Endodermal cell (in vitro differentiated cells): Measurements from ENCODE around the gene STEAP1B. TPM values are rescaled to one million over a fixed set of nuclear protein-coding genes. Genes with fewer than 3 reads are reported as not detected.
"Not testable (repeated sequence)": the region's sequence is repeated elsewhere in the genome, so short reads cannot be mapped to it uniquely, and the experiment has no call there.

Experiments
- DNase-seq: peaks from one replicate; pipeline ENCODE4 v3.0.0-alpha.2; 2017
- H3K27ac ChIP-seq: 2 replicates; pipeline ENCODE4 v1.5.1; 2013; ENCODE audit warnings: mild to moderate bottlenecking, low read depth, low read length, moderate library complexity
- H3K27me3 ChIP-seq: 2 replicates; pipeline ENCODE4 v1.6.1; 2013; ENCODE audit warnings: mild to moderate bottlenecking, low read length, moderate library complexity; ENCODE audit not compliant: insufficient read depth, control insufficient read depth, poor library complexity, severe bottlenecking
- H3K36me3 ChIP-seq: 2 replicates; pipeline ENCODE4 v1.7.0; 2013; ENCODE audit warnings: mild to moderate bottlenecking, low read length, moderate library complexity; ENCODE audit not compliant: control insufficient read depth, insufficient read depth
- H3K4me1 ChIP-seq: one replicate; pipeline ENCODE4 v1.7.0; 2013; ENCODE audit warnings: low read length; ENCODE audit not compliant: control insufficient read depth, insufficient read depth
- H3K4me3 ChIP-seq: 2 replicates; pipeline ENCODE4 v1.5.1; 2013; ENCODE audit warnings: mild to moderate bottlenecking, low read length, moderate library complexity
- H3K9ac ChIP-seq: 2 replicates; pipeline ENCODE4 v1.6.1; 2013; ENCODE audit warnings: mild to moderate bottlenecking, low read length, moderate library complexity; ENCODE audit not compliant: poor library complexity, severe bottlenecking; ENCODE audit errors: extremely low read depth
- H3K9me3 ChIP-seq: 2 replicates; pipeline ENCODE4 v1.6.1; 2013; ENCODE audit warnings: mild to moderate bottlenecking, low read length, moderate library complexity; ENCODE audit not compliant: control insufficient read depth
- H3K27ac Mint-ChIP-seq: 2 replicates; pipeline ENCODE4 v1.8.0; 2020; ENCODE audit warnings: mixed read lengths
- H3K27me3 Mint-ChIP-seq: 2 replicates; pipeline ENCODE4 v1.8.0; 2021; ENCODE audit warnings: mild to moderate bottlenecking, mixed read lengths; ENCODE audit not compliant: insufficient read depth
- H3K36me3 Mint-ChIP-seq: 2 replicates; pipeline ENCODE4 v1.8.0; 2020; ENCODE audit warnings: low read depth, mixed read lengths
- H3K4me1 Mint-ChIP-seq: 2 replicates; pipeline ENCODE4 v1.8.0; 2020; ENCODE audit warnings: mixed read lengths
- H3K4me3 Mint-ChIP-seq: 2 replicates; pipeline ENCODE4 v1.8.0; 2020; ENCODE audit warnings: mild to moderate bottlenecking, moderate library complexity, mixed read lengths
- H3K9me3 Mint-ChIP-seq: 2 replicates; pipeline ENCODE4 v1.8.0; 2020; ENCODE audit warnings: mild to moderate bottlenecking, mixed read lengths
- CTCF ChIP-seq: fragments of 200-600 bp; sonication (generic); conservative IDR thresholded peaks from 2 replicates; pipeline ENCODE4 v1.5.0; 2021; ENCODE audit warnings: antibody characterized with exemption, mild to moderate bottlenecking
- WGBS, 2 experiments: methylation state at CpG; one replicate each; pipeline versions ENCODE4 v1.1.5 to v1.1.7; 2013; ENCODE audit warnings: missing lambda C conversion rate in 2 of 2, mixed read lengths in 1 of 2; ENCODE audit not compliant: insufficient coverage in 1 of 2, insufficient read length in 1 of 2; 5-methylcytosine and 5-hydroxymethylcytosine counted together
- total RNA-seq, 2 donors: library from RNA; stranded (reverse); fragmentation: NEBNext Ultra II Directional in 1 of 2; extraction: Animal tissue kit (Norgen Biotek cat#: 25700) in 1 of 2; gene quantifications; 2 replicates in 1 of 2; 3 replicates in 1 of 2; pipeline ENCODE4 v1.2.1, GENCODE V29; 2021

Gene STEAP1B
- total RNA-seq, 2 donors from 2014 or later: 30.5 to 54.2 TPM

DNA sequence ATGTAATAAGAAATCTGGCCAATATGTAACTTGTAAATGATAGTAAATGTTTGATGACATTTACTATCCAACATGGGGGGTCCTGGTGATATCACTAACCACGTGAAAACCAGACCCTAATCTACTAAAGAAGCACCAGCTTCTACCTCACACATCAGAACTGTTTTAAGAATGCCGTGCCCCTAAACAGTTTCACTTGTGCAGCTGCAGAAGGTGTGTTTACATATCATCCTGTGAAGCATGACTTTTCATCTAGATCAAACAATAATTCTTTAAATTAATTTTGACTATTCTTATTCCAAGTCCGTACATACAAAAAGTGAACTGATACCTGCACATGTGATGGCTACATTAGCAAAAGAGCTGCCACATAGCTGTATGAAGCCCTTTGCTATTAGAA lies 61.0 kb downstream of the STEAP1B start:
- Histone ChIP-seq H3K9me3 (peaks cover 6% of the 10 kb centered on the region), H3K27me3 (no peaks in the 10 kb centered on the region), H3K27ac (no peak overlapping the region), H3K4me1 (peaks cover 7% of the 10 kb centered on the region), H3K36me3 (no peaks in the 10 kb centered on the region), H3K4me3 (no peak overlapping the region), H3K9ac (no peak overlapping the region)
- no peaks in the 10 kb centered on the region for H3K9me3 Mint-ChIP-seq
- no peak overlapping the region for H3K27ac Mint-ChIP-seq
- WGBS, 2 experiments: 91 to 92% methylated on average over 3 of the region's 3 CpGs
- no peak for DNase-seq
- H3K36me3 Mint-ChIP-seq: peaks cover 21% of the 10 kb centered on the region
- peaks cover 26% of the 10 kb centered on the region for H3K4me1 Mint-ChIP-seq
- TF ChIP-seq CTCF: no peak
- H3K27me3 Mint-ChIP-seq: no peaks in the 10 kb centered on the region
- H3K4me3 Mint-ChIP-seq: no peak overlapping the region

GRCh38 chr7:22436552-22436951 lies 63.4 kb downstream of the STEAP1B start:
- not testable (repeated sequence) for H3K9me3 ChIP-seq, H3K4me3 Mint-ChIP-seq, H3K4me3 ChIP-seq, H3K27ac Mint-ChIP-seq, H3K27ac ChIP-seq, DNase-seq, H3K9ac ChIP-seq, H3K36me3 ChIP-seq, H3K27me3 Mint-ChIP-seq, H3K27me3 ChIP-seq, H3K9me3 Mint-ChIP-seq, H3K4me1 ChIP-seq
- Mint-ChIP-seq H3K36me3 (peaks cover 24% of the 10 kb centered on the region), H3K4me1 (peaks cover 20% of the 10 kb centered on the region)
- 85 to 95% methylated on average over 2 to 4 of the region's 4 CpGs for WGBS, 2 experiments

DNA sequence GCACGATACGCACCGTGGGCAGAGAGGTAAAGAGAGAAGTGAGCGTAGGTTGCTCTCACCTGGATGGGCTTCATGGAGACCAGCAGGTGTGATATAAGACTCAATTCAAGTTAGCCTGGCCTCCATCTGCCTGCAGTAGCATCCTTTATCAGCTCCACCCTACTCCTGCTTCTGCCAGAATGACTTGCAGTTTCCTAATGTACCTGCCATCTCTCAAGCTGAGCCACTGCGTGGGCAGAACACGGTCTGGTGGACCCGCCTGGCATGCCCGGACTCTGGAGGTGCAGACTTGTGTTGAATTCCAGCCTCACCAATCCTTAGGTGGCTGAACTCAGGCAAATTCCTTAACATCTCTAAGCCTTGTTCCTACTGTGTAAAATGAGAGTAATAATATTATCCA lies 64.3 kb downstream of the STEAP1B start:
- Histone ChIP-seq H3K27ac (no peak overlapping the region), H3K9ac (no peak overlapping the region), H3K27me3 (no peaks in the 10 kb centered on the region), H3K9me3 (peaks cover 6% of the 10 kb centered on the region), H3K4me1 (peaks cover 6% of the 10 kb centered on the region), H3K36me3 (no peaks in the 10 kb centered on the region), H3K4me3 (no peak overlapping the region)
- Mint-ChIP-seq H3K27me3 (no peaks in the 10 kb centered on the region), H3K36me3 (peaks cover 24% of the 10 kb centered on the region), H3K4me3 (no peak overlapping the region), H3K4me1 (peaks cover 20% of the 10 kb centered on the region), H3K9me3 (no peaks in the 10 kb centered on the region), H3K27ac (no peak overlapping the region)
- DNase-seq: no peak
- 95% methylated on average over 4 to 8 of the region's 8 CpGs for WGBS, 2 experiments
- TF ChIP-seq CTCF: no peak

- Histone ChIP-seq H3K4me1 (peaks cover 6% of the 10 kb centered on the region), H3K9me3 (peaks cover 6% of the 10 kb centered on the region), H3K36me3 (no peaks in the 10 kb centered on the region), H3K27me3 (no peaks in the 10 kb centered on the region), H3K9ac (no peak overlapping the region), H3K27ac (no peak overlapping the region), H3K4me3 (no peak overlapping the region)
- H3K4me1 Mint-ChIP-seq: peaks cover 20% of the 10 kb centered on the region
- H3K9me3 Mint-ChIP-seq: no peaks in the 10 kb centered on the region
- WGBS, 2 experiments: 78 to 84% methylated on average over 3 to 4 of the region's 4 CpGs
- peaks cover 24% of the 10 kb centered on the region for H3K36me3 Mint-ChIP-seq
- no peak for DNase-seq
- H3K27ac Mint-ChIP-seq: no peak overlapping the region
- H3K27me3 Mint-ChIP-seq: no peaks in the 10 kb centered on the region
- TF ChIP-seq CTCF: no peak
- H3K4me3 Mint-ChIP-seq: no peak overlapping the region
Observed at GRCh38 chr7:22435105-22435504, 64.9 kb downstream of the STEAP1B start.
